K562 (cell line): ENCODE measurements around the gene PIGT. TPM values are rescaled to one million over a fixed set of nuclear protein-coding genes. Genes with fewer than 3 reads are reported as not detected.

Experiments
- ATAC-seq: fragments of 200-7000 bp; cut with Tn5 transposase; 3 replicates; pipeline ENCODE4 v1.9.1; 2020; ENCODE audit warnings: moderate library complexity
- BruUV-seq: library from RNA; stranded (reverse); fragments of 400-500 nt; replicated peaks from 2 replicates; lab custom pipeline; 2021; lab: Mats Ljungman, UMichigan
- CTCF ChIA-PET: fragments of 300-600 bp; formaldehyde crosslinking; extraction: SDS; loops from one replicate; lab custom pipeline; 2021; ENCODE audit warnings: low intra/inter-chr PET ratio; lab: Yijun Ruan, JAX
- POLR2A ChIA-PET: fragments of 300-600, 350-650 bp; sonication (Branson Sonifier 250); formaldehyde crosslinking; extraction: SDS; loops from one replicate; lab custom pipeline; 2021; ENCODE audit warnings: antibody characterized with exemption, inconsistent platforms; lab: Yijun Ruan, JAX
- DNase-seq, 4 experiments: peaks; one replicate each; pipeline versions ENCODE4 v3.0.0 to v3.0.0-alpha.2; 2011 to 2018; ENCODE audit warnings: low spot score in 3 of 4, mixed read lengths in 3 of 4; ENCODE audit errors: extremely low read depth in 1 of 4
- FAIRE-seq: peaks from 2 replicates; lab custom pipeline; 2011; peaks lifted over from hg19 to GRCh38; lab: Jason Lieb, UNC
- H2AFZ ChIP-seq: 2 replicates; pipeline ENCODE4 v1.6.0; 2011; ENCODE audit warnings: low read depth, low read length, control low read depth, inconsistent platforms
- H3K27ac ChIP-seq: fragments of 200-600 bp; 3 replicates; pipeline ENCODE4 v1.8.0; 2011; ENCODE audit warnings: low read depth, mild to moderate bottlenecking, control low read depth, inconsistent platforms, low read length, moderate library complexity, mixed read lengths; ENCODE audit errors: extremely low read depth
- H3K27me3 ChIP-seq, 2 experiments: fragments of 300-600 bp in 1 of 2; 2 replicates in 1 of 2; 3 replicates in 1 of 2; pipeline versions ENCODE4 v1.6.0 to v1.8.0; 2011; ENCODE audit warnings: inconsistent platforms in 2 of 2, low read length in 2 of 2, mild to moderate bottlenecking in 1 of 2, mixed read lengths in 1 of 2, moderate library complexity in 1 of 2; ENCODE audit not compliant: control insufficient read depth in 2 of 2, insufficient read depth in 2 of 2
- H3K36me3 ChIP-seq: fragments of 300-600 bp; 3 replicates; pipeline ENCODE4 v1.8.0; 2011; ENCODE audit warnings: mild to moderate bottlenecking, low read length, inconsistent platforms; ENCODE audit not compliant: control insufficient read depth, insufficient read depth
- H3K4me1 ChIP-seq, 2 experiments: fragments of 200-600 bp in 1 of 2; replicated peaks in 1 of 2; 2 replicates in 1 of 2; 3 replicates in 1 of 2; pipeline versions ENCODE4 v1.5.1 to v1.8.0; 2011; ENCODE audit warnings: inconsistent platforms in 2 of 2, low read length in 2 of 2, mild to moderate bottlenecking in 1 of 2, mixed read lengths in 1 of 2, moderate library complexity in 1 of 2; ENCODE audit not compliant: control insufficient read depth in 2 of 2, insufficient read depth in 2 of 2
- H3K4me2 ChIP-seq: 2 replicates; pipeline ENCODE4 v1.6.1; 2011; ENCODE audit warnings: low read length, control low read depth, inconsistent platforms, mixed read lengths; ENCODE audit not compliant: insufficient read depth
- H3K4me3 ChIP-seq: fragments of 200-600 bp; sonication (generic), shearing (Covaris generic); 2 replicates; pipeline ENCODE4 v1.5.1; 2016; ENCODE audit warnings: control low read depth, inconsistent platforms
- H3K79me2 ChIP-seq: fragments of 200-600 bp; 3 replicates; pipeline ENCODE4 v1.8.0; 2011; ENCODE audit warnings: low read length, inconsistent platforms; ENCODE audit not compliant: control insufficient read depth, insufficient read depth
- H3K9ac ChIP-seq, 2 experiments: 2 replicates each; pipeline versions ENCODE4 v1.6.0 to v1.6.1; 2011; ENCODE audit warnings: low read depth in 2 of 2, low read length in 2 of 2, control low read depth in 1 of 2, inconsistent platforms in 1 of 2, mild to moderate bottlenecking in 1 of 2, mixed read lengths in 1 of 2; ENCODE audit not compliant: insufficient read depth in 1 of 2
- H3K9me1 ChIP-seq: one replicate; pipeline ENCODE4 v1.6.0; 2011; ENCODE audit warnings: inconsistent platforms, mild to moderate bottlenecking, low read length, moderate library complexity; ENCODE audit not compliant: control insufficient read depth, insufficient read depth
- H3K9me3 ChIP-seq: replicated peaks from 2 replicates; pipeline ENCODE4 v1.5.1; 2011; ENCODE audit warnings: low read depth, low read length, inconsistent platforms; ENCODE audit not compliant: control insufficient read depth, insufficient read depth
- H4K20me1 ChIP-seq: replicated peaks from 2 replicates; pipeline ENCODE4 v1.6.1; 2011; ENCODE audit warnings: low read length, inconsistent platforms, mixed read lengths; ENCODE audit not compliant: control insufficient read depth, insufficient read depth
- CCAR2 ChIP-seq: fragments of 200-400 bp; formaldehyde crosslinking; IDR thresholded peaks from 2 replicates; pipeline ENCODE4 v1.6.1; 2017; ENCODE audit warnings: mild to moderate bottlenecking, low read depth, low read length
- DNMT1 ChIP-seq: fragments of 450-650 bp; IDR thresholded peaks from 2 replicates; pipeline ENCODE4 v1.6.1; 2016; ENCODE audit warnings: antibody characterized with exemption, mild to moderate bottlenecking
- ETS2 ChIP-seq: IDR thresholded peaks from 2 replicates; pipeline ENCODE4 v1.6.1; 2016; ENCODE audit warnings: borderline replicate concordance, missing genetic modification characterization, mild to moderate bottlenecking, moderate library complexity, missing compliant biosample characterization; ENCODE audit not compliant: poor library complexity, severe bottlenecking
- MAZ ChIP-seq, 2 experiments: fragments of 450-650 bp in 1 of 2; sonication (generic) in 1 of 2; formaldehyde crosslinking; IDR thresholded peaks in 1 of 2; conservative IDR thresholded peaks in 1 of 2; 2 replicates each; pipeline versions ENCODE4 v1.4.0 to v1.5.0; 2020; ENCODE audit warnings: mild to moderate bottlenecking in 1 of 2, missing genetic modification reagents in 1 of 2
- MIER1 ChIP-seq: fragments of 450-650 bp; IDR thresholded peaks from 2 replicates; pipeline ENCODE4 v1.6.1; 2016; ENCODE audit warnings: antibody characterized with exemption, mild to moderate bottlenecking, low read depth
- SRSF7 ChIP-seq: fragments of 200-400 bp; formaldehyde crosslinking; optimal IDR thresholded peaks from 2 replicates; pipeline ENCODE3; 2017; ENCODE audit warnings: mild to moderate bottlenecking, low read depth, low read length
- ZNF282 ChIP-seq: sonication (generic); formaldehyde crosslinking; IDR thresholded peaks from 2 replicates; pipeline ENCODE4 v1.8.1; 2023; ENCODE audit warnings: missing genetic modification reagents
- WGBS: fragments of 100-300 bp; shearing (Covaris generic); methylation state at CpG from one replicate; pipeline ENCODE4 v1.1.6; 2016; ENCODE audit warnings: low coverage, mixed read lengths; ENCODE audit not compliant: insufficient coverage; ENCODE audit errors: missing lambda C conversion rate; 5-methylcytosine and 5-hydroxymethylcytosine counted together
- in situ Hi-C: fragments of 300-500 bp; cut with MboI; formaldehyde crosslinking; loops from 4 replicates; pipeline ENCODE4 v1.15.0; 2018; ENCODE audit warnings: inconsistent platforms, mixed read lengths
- intact Hi-C: fragments of 100-400 bp; cut with micrococcal nuclease; formaldehyde crosslinking; loops from 2 replicates; pipeline ENCODE4 v1.14.2; 2022
- polyA plus RNA-seq, 8 experiments: library from polyadenylated mRNA; depleted of rRNA in 4 of 8; stranded (reverse) in 5 of 8; unstranded in 3 of 8; fragments of >200 nt; fragmentation: Nextera tagmentation in 2 of 8; fragmentation: Illumina TruSeq in 1 of 8; extraction: Ambion mirVana in 2 of 8; extraction: Trizol in 1 of 8; gene quantifications; 2 replicates each; pipeline versions ENCODE4 v1.2.1 to v1.2.3, GENCODE V29; 2011 to 2014; ENCODE audit warnings: inconsistent platforms in 1 of 8, missing spikeins in 1 of 8
- total RNA-seq, 7 experiments: library from RNA; depleted of rRNA in 6 of 7; stranded (reverse); fragments of >200 nt in 6 of 7; fragmentation: Illumina TruSeq in 2 of 7; extraction: Trizol in 2 of 7; gene quantifications; 2 replicates each; pipeline versions ENCODE4 v1.2.1 to v1.2.3, GENCODE V29; 2011 to 2021; ENCODE audit warnings: low replicate concordance in 1 of 7
- TF ChIP-seq, protein P1 (sequence below): sonication (generic); formaldehyde crosslinking; IDR thresholded peaks from 2 replicates; pipeline ENCODE4 v1.8.1; 2022; ENCODE audit warnings: missing genetic modification reagents
- TF ChIP-seq, protein P2 (sequence below): fragments of 450-650 bp; IDR thresholded peaks from 2 replicates; pipeline ENCODE4 v1.6.1; 2018; ENCODE audit warnings: mild to moderate bottlenecking, low read depth; ENCODE audit not compliant: partially characterized antibody
- TF ChIP-seq, protein P3 (sequence below): sonication (generic); formaldehyde crosslinking; IDR thresholded peaks from 2 replicates; pipeline ENCODE4 v1.9.0; 2022; ENCODE audit warnings: mild to moderate bottlenecking, missing genetic modification reagents

Gene PIGT
- total and polyA plus RNA-seq, 9 of the 15 experiments (the other 6 are each of a cell fraction or from before 2014, with no cell fraction given): 14.6 to 108 (median 46.9) TPM

DNA sequence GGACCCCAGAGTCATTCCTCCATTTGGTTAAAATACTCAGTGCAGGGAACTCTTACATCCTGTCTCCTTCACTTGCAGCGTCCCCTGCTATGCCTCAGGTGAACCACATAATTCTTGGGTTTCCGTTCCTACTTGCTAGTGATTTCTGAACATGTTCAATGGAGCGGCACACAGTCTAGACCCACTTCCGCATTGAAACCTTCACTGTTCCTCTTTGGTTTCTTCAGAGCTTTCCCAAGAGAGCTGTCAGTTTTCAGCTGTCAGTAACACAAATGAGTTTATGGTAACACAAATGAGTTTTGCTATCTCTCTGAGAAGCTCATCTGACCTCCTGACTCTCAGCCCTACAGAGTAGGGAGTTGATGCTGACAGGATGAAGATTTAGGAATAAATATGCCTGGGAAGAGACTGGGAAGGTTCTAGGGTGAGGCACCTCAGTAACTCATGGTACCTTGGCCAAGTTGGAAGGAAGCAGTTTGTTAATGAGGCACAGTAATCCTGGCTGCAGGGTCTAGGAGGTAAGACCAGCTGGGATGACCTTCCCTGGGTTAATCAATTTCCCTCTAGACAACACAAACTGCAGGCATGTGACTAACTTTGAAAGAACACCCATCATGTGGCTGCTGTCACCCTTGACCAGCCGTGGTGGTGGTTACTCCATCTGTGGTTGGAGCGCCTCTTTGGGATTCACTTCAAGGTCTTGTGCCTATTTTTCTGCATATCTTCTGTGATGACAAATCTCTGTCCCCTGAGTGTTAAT is 47.5 kb upstream of the PIGT start (continued):
- TF ChIP-seq MAZ (CRISPR knock-in tag; conservative IDR thresholded peaks at IDR 0.05 in 1 of 2, IDR thresholded peaks at IDR 0.05 in 1 of 2) (no peak), ZNF282 (CRISPR knock-in tag) (no peak)

DNA sequence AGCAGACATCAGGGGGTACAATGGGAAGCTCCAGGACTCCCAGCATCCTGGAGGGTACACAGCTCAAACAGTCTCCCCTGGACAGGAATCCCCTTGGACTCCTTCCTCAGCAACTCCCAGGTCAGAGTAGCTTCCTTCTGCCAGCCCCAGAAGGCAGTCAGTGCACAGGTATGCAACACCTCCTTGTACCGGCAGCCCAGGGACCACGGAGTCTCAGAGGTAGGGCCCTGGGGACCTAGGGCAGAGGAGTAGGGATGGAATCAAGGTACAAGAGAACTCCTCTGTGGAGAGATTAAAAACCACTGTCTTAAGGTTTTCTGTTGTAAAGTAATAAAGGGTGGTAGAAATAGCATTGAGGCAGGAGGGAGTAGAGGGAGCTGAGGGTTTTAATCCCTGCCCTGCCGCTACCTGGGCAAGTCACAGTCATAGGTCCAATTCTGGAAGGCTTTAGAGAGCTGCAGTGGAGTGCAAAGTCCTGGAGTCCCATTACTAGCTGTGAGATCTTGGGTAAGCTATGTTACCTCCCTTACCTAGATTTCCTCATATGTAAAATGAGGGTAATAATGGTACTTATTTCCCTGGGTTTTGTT is 45.3 kb upstream of the PIGT start:
- Histone ChIP-seq H3K4me2 (no peak overlapping the region), H3K9me3 (no peaks in the 10 kb centered on the region), H3K79me2 (no peaks in the 10 kb centered on the region; the same call in 2 of the 3 replicates), H3K27ac (no peak overlapping the region), H3K9me1 (no peaks in the 10 kb centered on the region), H3K4me1 (peaks cover 7 to 15% of the 10 kb centered on the region in 2 experiments; a peak in 4 of 5 replicates), H3K9ac (no peak overlapping the region), H3K27me3 (no peaks in the 10 kb centered on the region), H4K20me1 (no peaks in the 10 kb centered on the region), H2AFZ (no peak overlapping the region), H3K4me3 (no peak overlapping the region), H3K36me3 (peaks cover 30% of the 10 kb centered on the region)
- no peak for TF ChIP-seq ETS2 (tag)
- no peak for TF ChIP-seq CCAR2
- TF ChIP-seq SRSF7: no peak
- TF ChIP-seq, protein P1, sequence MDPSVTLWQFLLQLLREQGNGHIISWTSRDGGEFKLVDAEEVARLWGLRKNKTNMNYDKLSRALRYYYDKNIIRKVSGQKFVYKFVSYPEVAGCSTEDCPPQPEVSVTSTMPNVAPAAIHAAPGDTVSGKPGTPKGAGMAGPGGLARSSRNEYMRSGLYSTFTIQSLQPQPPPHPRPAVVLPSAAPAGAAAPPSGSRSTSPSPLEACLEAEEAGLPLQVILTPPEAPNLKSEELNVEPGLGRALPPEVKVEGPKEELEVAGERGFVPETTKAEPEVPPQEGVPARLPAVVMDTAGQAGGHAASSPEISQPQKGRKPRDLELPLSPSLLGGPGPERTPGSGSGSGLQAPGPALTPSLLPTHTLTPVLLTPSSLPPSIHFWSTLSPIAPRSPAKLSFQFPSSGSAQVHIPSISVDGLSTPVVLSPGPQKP (CRISPR knock-in tag): no peak
- TF ChIP-seq, protein P2, sequence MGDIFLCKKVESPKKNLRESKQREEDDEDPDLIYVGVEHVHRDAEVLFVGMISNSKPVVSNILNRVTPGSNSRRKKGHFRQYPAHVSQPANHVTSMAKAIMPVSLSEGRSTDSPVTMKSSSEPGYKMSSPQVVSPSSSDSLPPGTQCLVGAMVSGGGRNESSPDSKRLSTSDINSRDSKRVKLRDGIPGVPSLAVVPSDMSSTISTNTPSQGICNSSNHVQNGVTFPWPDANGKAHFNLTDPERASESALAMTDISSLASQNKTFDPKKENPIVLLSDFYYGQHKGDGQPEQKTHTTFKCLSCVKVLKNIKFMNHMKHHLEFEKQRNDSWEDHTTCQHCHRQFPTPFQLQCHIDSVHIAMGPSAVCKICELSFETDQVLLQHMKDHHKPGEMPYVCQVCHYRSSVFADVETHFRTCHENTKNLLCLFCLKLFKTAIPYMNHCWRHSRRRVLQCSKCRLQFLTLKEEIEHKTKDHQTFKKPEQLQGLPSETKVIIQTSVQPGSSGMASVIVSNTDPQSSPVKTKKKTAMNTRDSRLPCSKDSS: no peak
- TF ChIP-seq MIER1: no peak
- TF ChIP-seq, protein P3, sequence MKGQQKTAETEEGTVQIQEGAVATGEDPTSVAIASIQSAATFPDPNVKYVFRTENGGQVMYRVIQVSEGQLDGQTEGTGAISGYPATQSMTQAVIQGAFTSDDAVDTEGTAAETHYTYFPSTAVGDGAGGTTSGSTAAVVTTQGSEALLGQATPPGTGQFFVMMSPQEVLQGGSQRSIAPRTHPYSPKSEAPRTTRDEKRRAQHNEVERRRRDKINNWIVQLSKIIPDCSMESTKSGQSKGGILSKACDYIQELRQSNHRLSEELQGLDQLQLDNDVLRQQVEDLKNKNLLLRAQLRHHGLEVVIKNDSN (CRISPR knock-in tag): no peak
- no peak for TF ChIP-seq DNMT1
- ATAC-seq: no peak
- FAIRE-seq: no peak
- DNase-seq: no peak
- in situ Hi-C loops: loop anchor here (5.0 kb wide), 1 partner anchor 67 kb away; no protein-coding TSS in a partner anchor
- no TSS peak for BruUV-seq
- intact Hi-C loops: loop anchor here (5.0 kb wide), 1 partner anchor 402 kb away; no protein-coding TSS in a partner anchor
- 87% methylated on average over 3 of the region's 3 CpGs for WGBS
- CTCF ChIA-PET: no interaction called here
- POLR2A ChIA-PET: interaction anchor here (0.8 to 3.6 kb wide), 5 partner anchors 7 to 76 kb away, joined by 3 to 38 read pairs (median 4); partner anchors contain the start of gene SYS1
